ENCODE data around the gene SMC6.

- no peak for TF ChIP-seq CTCF (IDR thresholded peaks at IDR 0.05)
- TF ChIP-seq POLR2A (IDR thresholded peaks at IDR 0.05) = no peak
- TF ChIP-seq EP300 (IDR thresholded peaks at IDR 0.05) = no peak
Observed at GRCh38 chr2:17640406-17640805, 113.2 kb downstream of the SMC6 start.
